Endothelial cell of umbilical vein (primary cell): Measurements from ENCODE around the gene CAT. TPM values are rescaled to one million over a fixed set of nuclear protein-coding genes. Genes with fewer than 3 reads are reported as not detected.

Experiments used
- BruUV-seq: library from RNA; stranded (reverse); fragments of 400-500 nt; replicated peaks from 2 replicates; lab custom pipeline; 2021; lab: Mats Ljungman, UMichigan
- CTCF ChIA-PET: fragments of 300-600, 350-600 bp; sonication (Branson Sonifier 250); formaldehyde crosslinking; loops from one replicate; lab custom pipeline; 2021; ENCODE audit warnings: antibody characterized with exemption, inconsistent platforms; lab: Charles Lee
- POLR2A ChIA-PET: fragments of 300-600, 350-600 bp; sonication (Branson Sonifier 250); formaldehyde crosslinking; loops from one replicate; lab custom pipeline; 2021; ENCODE audit warnings: antibody characterized with exemption, inconsistent platforms; lab: Charles Lee
- DNase-seq: peaks from one replicate; pipeline ENCODE4 v3.0.0-alpha.2; 2011; ENCODE audit warnings: low read depth, low spot score
- FAIRE-seq: peaks from 2 replicates; lab custom pipeline; 2011; peaks lifted over from hg19 to GRCh38; lab: Jason Lieb, UNC
- H2AFZ ChIP-seq: 2 replicates; pipeline ENCODE4 v1.6.0; 2012; ENCODE audit warnings: low read depth, low read length, control low read depth, inconsistent platforms
- H3K27ac ChIP-seq: 2 replicates; pipeline ENCODE4 v1.5.1; 2011; ENCODE audit warnings: low read depth, mild to moderate bottlenecking, control low read depth, low read length, moderate library complexity; ENCODE audit not compliant: insufficient read depth
- H3K27me3 ChIP-seq, 2 experiments: 2 replicates each; pipeline versions ENCODE4 v1.6.0 to v1.6.1; 2011; ENCODE audit warnings: low read length in 2 of 2, mixed read lengths in 1 of 2; ENCODE audit not compliant: control insufficient read depth in 2 of 2, insufficient read depth in 2 of 2
- H3K36me3 ChIP-seq, 2 experiments: 2 replicates in 1 of 2; 3 replicates in 1 of 2; pipeline ENCODE4 v1.5.1; 2011; ENCODE audit warnings: low read length in 2 of 2, mild to moderate bottlenecking in 1 of 2, moderate library complexity in 1 of 2; ENCODE audit not compliant: control insufficient read depth in 2 of 2, insufficient read depth in 2 of 2; ENCODE audit errors: extremely low read depth in 1 of 2
- H3K4me1 ChIP-seq: 3 replicates; pipeline ENCODE4 v1.5.1; 2011; ENCODE audit warnings: mild to moderate bottlenecking, low read length; ENCODE audit not compliant: control insufficient read depth, insufficient read depth; ENCODE audit errors: extremely low read depth
- H3K4me2 ChIP-seq: 2 replicates; pipeline ENCODE4 v1.6.1; 2011; ENCODE audit warnings: low read length, control low read depth, mixed read lengths; ENCODE audit not compliant: insufficient read depth
- H3K4me3 ChIP-seq, 3 experiments: fragments of 200-600 bp in 1 of 3; sonication (generic), shearing (Covaris generic) in 1 of 3; replicated peaks in 1 of 3; 2 replicates each; pipeline ENCODE4 v1.5.1; 2011 to 2016; ENCODE audit warnings: control low read depth in 3 of 3, low read length in 3 of 3, mild to moderate bottlenecking in 2 of 3, inconsistent platforms in 1 of 3, low read depth in 1 of 3, moderate library complexity in 1 of 3; ENCODE audit not compliant: insufficient read depth in 1 of 3
- H3K79me2 ChIP-seq: 2 replicates; pipeline ENCODE4 v1.6.0; 2012; ENCODE audit warnings: low read length, inconsistent platforms; ENCODE audit not compliant: control insufficient read depth, insufficient read depth
- H3K9ac ChIP-seq: replicated peaks from 2 replicates; pipeline ENCODE3; 2011; ENCODE audit warnings: low read length, control low read depth; ENCODE audit not compliant: insufficient read depth; ENCODE audit errors: extremely low read depth
- H3K9me1 ChIP-seq: replicated peaks from 3 replicates; pipeline ENCODE4 v1.6.0; 2011; ENCODE audit warnings: mild to moderate bottlenecking, low read length; ENCODE audit not compliant: control insufficient read depth, insufficient read depth; ENCODE audit errors: extremely low read depth
- H3K9me3 ChIP-seq: replicated peaks from 2 replicates; pipeline ENCODE4 v1.5.1; 2012; ENCODE audit warnings: low read length, inconsistent platforms; ENCODE audit not compliant: control insufficient read depth, insufficient read depth
- H4K20me1 ChIP-seq: replicated peaks from 2 replicates; pipeline ENCODE3; 2011; ENCODE audit warnings: mild to moderate bottlenecking, low read length; ENCODE audit not compliant: control insufficient read depth, insufficient read depth; ENCODE audit errors: extremely low read depth
- EZH2 ChIP-seq: IDR thresholded peaks from 2 replicates; pipeline ENCODE4 v1.6.1; 2012; ENCODE audit warnings: borderline replicate concordance, low read depth, mild to moderate bottlenecking, moderate library complexity, low read length, inconsistent platforms; ENCODE audit not compliant: severe bottlenecking
- FOS ChIP-seq: IDR thresholded peaks from 2 replicates; pipeline ENCODE4 v1.6.1; 2011; ENCODE audit warnings: mild to moderate bottlenecking, low read length, moderate library complexity, borderline replicate concordance; ENCODE audit not compliant: insufficient read depth
- GATA2 ChIP-seq: IDR thresholded peaks from 2 replicates; pipeline ENCODE4 v1.7.0; 2011; ENCODE audit warnings: low read depth, mild to moderate bottlenecking, moderate library complexity, mixed read lengths, low read length; ENCODE audit not compliant: insufficient read length, insufficient read depth
- JUN ChIP-seq: IDR thresholded peaks from 2 replicates; pipeline ENCODE4 v1.6.1; 2011; ENCODE audit warnings: borderline replicate concordance, low read depth; ENCODE audit not compliant: insufficient read length, insufficient read depth
- MYC ChIP-seq: IDR thresholded peaks from one replicate; pipeline ENCODE4 v1.6.1; 2011; ENCODE audit warnings: mild to moderate bottlenecking, low read depth, low read length
- POLR2A ChIP-seq: IDR thresholded peaks from 2 replicates; pipeline ENCODE4 v1.6.1; 2012; ENCODE audit warnings: low read depth, mild to moderate bottlenecking, control low read depth, low read length
- POLR2AphosphoS5 ChIP-seq: IDR thresholded peaks from 2 replicates; pipeline ENCODE4 v1.6.1; 2012; ENCODE audit warnings: low read depth, mild to moderate bottlenecking, control low read depth, low read length, moderate library complexity; ENCODE audit not compliant: insufficient read depth
- dilution Hi-C: fragments of 300-500 bp; cut with MboI; formaldehyde crosslinking; loops from one replicate; pipeline ENCODE4 v1.15.0; 2019; ENCODE audit warnings: low sequenced_read_pairs; ENCODE audit not compliant: extremely low pct_ligation_motif_present
- intact Hi-C: fragments of 100-400 bp; cut with micrococcal nuclease; formaldehyde crosslinking; loops from one replicate; pipeline ENCODE4 v1.10.0; 2022
- polyA plus RNA-seq, 4 experiments: library from polyadenylated mRNA; depleted of rRNA in 3 of 4; stranded (reverse) in 3 of 4; unstranded in 1 of 4; fragments of >200 nt; gene quantifications; 2 replicates each; pipeline versions ENCODE4 v1.2.1 to v1.2.3, GENCODE V29; 2011 to 2012; ENCODE audit warnings: missing spikeins in 1 of 4
- total RNA-seq: library from RNA; stranded (reverse); gene quantifications from 2 replicates; pipeline ENCODE4 v1.2.3, GENCODE V29; 2021
- TF ChIP-seq, protein P1 (sequence below): IDR thresholded peaks from 2 replicates; pipeline ENCODE4 v1.6.1; 2011; ENCODE audit not compliant: insufficient read depth, insufficient read length
- TF ChIP-seq, protein P2 (sequence below), 2 donors: IDR thresholded peaks; 1 replicate in 1 of 2; 2 replicates in 1 of 2; pipeline ENCODE4 v1.5.1; 2011; ENCODE audit warnings: low read length in 2 of 2, mild to moderate bottlenecking in 2 of 2, moderate library complexity in 2 of 2, control low read depth in 1 of 2, inconsistent platforms in 1 of 2, low read depth in 1 of 2; ENCODE audit not compliant: insufficient read depth in 1 of 2; ENCODE audit errors: extremely low read depth in 1 of 2

CAT gene
- total and polyA plus RNA-seq, 2 donors (not counting 3 experiments of a cell fraction or from before 2014, with no cell fraction given): 32.7 to 50.5 TPM

DNA sequence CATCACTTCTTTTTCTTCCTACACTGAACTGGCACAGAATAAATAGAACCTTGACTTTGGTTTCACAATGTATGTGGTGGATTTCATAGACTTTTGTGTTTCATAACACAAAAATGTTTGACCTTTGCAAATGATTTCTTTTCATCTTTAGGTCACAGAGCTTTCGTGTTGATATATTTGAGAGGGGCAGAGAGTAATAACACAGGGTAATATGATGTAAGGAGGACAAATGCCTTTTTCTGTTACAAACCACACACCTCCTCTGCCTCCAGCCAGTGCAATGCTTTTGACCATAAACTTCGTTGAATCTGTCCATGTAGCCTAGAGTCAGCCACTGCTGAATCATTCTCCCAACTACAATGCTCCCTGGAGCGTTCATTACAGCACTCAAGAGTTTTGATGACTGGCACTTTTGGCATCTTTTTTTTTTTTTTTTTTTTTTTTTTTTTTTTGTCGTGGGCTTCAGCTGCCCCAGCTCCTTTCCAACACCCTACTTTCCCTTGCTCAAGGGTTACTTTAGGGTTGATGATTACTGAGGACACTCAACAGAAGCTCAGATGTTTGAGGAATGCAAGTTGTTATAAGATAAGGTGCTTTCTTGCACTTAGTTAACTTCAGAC lies 11.4 kb upstream of the CAT start:
- no peak for DNase-seq
- Histone ChIP-seq H3K27ac (no peak overlapping the region), H3K4me1 (no peaks in the 10 kb centered on the region), H3K9me1 (no peaks in the 10 kb centered on the region), H3K27me3 (peaks cover 7 to 18% of the 10 kb centered on the region in 2 experiments), H3K9ac (no peak overlapping the region), H3K9me3 (no peaks in the 10 kb centered on the region), H3K4me2 (no peak overlapping the region), H4K20me1 (no peaks in the 10 kb centered on the region), H2AFZ (no peak overlapping the region), H3K36me3 (no peaks in the 10 kb centered on the region), H3K79me2 (no peaks in the 10 kb centered on the region), H3K4me3 (no peak overlapping the region)
- intact Hi-C loops: no loop called here
- BruUV-seq: no TSS peak
- FAIRE-seq: no peak
- TF ChIP-seq POLR2A (no peak), POLR2AphosphoS5 (no peak), MYC (no peak), JUN (no peak), GATA2 (no peak), FOS (no peak), EZH2 (no peak)
- TF ChIP-seq, protein P1, sequence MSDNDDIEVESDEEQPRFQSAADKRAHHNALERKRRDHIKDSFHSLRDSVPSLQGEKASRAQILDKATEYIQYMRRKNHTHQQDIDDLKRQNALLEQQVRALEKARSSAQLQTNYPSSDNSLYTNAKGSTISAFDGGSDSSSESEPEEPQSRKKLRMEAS: no peak
- TF ChIP-seq, protein P2, sequence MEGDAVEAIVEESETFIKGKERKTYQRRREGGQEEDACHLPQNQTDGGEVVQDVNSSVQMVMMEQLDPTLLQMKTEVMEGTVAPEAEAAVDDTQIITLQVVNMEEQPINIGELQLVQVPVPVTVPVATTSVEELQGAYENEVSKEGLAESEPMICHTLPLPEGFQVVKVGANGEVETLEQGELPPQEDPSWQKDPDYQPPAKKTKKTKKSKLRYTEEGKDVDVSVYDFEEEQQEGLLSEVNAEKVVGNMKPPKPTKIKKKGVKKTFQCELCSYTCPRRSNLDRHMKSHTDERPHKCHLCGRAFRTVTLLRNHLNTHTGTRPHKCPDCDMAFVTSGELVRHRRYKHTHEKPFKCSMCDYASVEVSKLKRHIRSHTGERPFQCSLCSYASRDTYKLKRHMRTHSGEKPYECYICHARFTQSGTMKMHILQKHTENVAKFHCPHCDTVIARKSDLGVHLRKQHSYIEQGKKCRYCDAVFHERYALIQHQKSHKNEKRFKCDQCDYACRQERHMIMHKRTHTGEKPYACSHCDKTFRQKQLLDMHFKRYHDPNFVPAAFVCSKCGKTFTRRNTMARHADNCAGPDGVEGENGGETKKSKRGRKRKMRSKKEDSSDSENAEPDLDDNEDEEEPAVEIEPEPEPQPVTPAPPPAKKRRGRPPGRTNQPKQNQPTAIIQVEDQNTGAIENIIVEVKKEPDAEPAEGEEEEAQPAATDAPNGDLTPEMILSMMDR (IDR thresholded peaks at IDR 0.05; ENCODE audit: extremely low read depth in 1 of 2, insufficient read depth in 1 of 2, low read depth in 1 of 2, low read length in 2 of 2): no peak
- ChIA-PET CTCF (interaction anchor here (1.2 to 1.7 kb wide), 3 partner anchors 9 to 32 kb away, joined by 3 to 7 read pairs (median 4); no protein-coding TSS in a partner anchor), POLR2A (no interaction called here)
- dilution Hi-C loops: no loop called here
